Measurements from ENCODE around the gene KCNG2. TPM values are rescaled to one million over a fixed set of nuclear protein-coding genes. Genes with fewer than 3 reads are reported as not detected.

The KCNG2 gene
- total and polyA plus RNA-seq, 4 donors: 0.03 to 0.23 (median 0.08) TPM; not detected in 1

DNA sequence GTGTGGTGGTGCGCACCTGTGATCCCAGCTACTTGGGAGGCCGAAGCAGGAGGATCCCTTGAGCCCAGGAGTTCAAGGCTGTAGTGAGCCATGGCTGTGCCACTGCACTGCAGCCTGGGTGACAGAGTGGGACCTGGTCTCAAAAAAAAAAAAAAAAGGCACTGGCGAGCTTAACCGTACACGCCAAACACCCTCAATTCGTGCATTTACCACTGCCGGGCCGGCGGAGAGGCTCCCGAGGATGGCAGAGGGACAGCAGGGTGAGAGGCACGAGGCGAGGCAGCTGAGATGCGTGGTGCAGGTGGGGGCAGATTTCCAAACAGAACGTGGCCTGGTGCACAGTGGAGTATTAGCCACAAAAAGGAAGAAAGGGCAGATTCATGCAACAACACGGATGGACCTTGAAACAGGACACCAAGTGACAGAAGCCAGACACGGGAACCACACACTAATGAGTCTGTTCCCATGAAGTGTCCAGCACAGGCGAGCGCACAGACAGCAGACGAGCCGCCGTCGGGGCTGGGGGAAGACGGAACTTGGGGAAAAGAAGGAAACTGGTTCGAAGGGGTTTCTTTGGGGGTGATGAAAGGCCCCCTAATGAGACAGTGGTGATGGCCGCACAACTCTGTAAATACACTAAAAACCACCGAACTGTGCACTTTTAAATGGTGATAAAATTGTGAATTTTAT, 126.3 kb downstream of the KCNG2 start:
- H3K4me3 ChIP-seq (ENCODE audit: low read depth in 1 of 3, low read length in 3 of 3): no peak overlapping the region
- no peak overlapping the region for H3K9ac ChIP-seq (ENCODE audit: low read depth in 1 of 2, low read length in 2 of 2)
- no peak overlapping the region for H3K27ac ChIP-seq (ENCODE audit: low read depth in 1 of 2, low read length in 2 of 2)
- peaks cover 2 to 43% (median 30%) of the 10 kb centered on the region in 4 donors for H3K36me3 ChIP-seq (ENCODE audit: control insufficient read depth in 4 of 4, insufficient read depth in 3 of 4, low read depth in 1 of 4, low read length in 3 of 4)
- H3K27me3 ChIP-seq (ENCODE audit: control insufficient read depth in 4 of 4, insufficient read depth in 4 of 4, low read length in 3 of 4): no peaks in the 10 kb centered on the region
- H3K9me3 ChIP-seq (ENCODE audit: control insufficient read depth in 4 of 4, low read length in 3 of 4): no peaks in the 10 kb centered on the region
- peak; percentile 3 for DNase-seq (ENCODE audit: low spot score)
- H3K4me1 ChIP-seq (ENCODE audit: control insufficient read depth in 4 of 4, insufficient read depth in 4 of 4, low read length in 3 of 4): peaks cover 0 to 8% (median 2%) of the 10 kb centered on the region in 4 donors
- TF ChIP-seq FOXA2 (IDR thresholded peaks at IDR 0.05) (no peak), ZBTB33 (IDR thresholded peaks at IDR 0.05) (no peak), JUND (IDR thresholded peaks at IDR 0.05) (no peak), YY1 (IDR thresholded peaks at IDR 0.05) (no peak), MAX (IDR thresholded peaks at IDR 0.05) (no peak), HNF4A (conservative IDR thresholded peaks at IDR 0.05) (no peak), EGR1 (IDR thresholded peaks at IDR 0.05; ENCODE audit: low read depth in 2 of 2) (no peak), CTCF (IDR thresholded peaks at IDR 0.05; ENCODE audit: low read depth, low read length, missing input control) (no peak), NR2F2 (IDR thresholded peaks at IDR 0.05) (no peak)
- 97% methylated on average over 26 of the region's 26 CpGs for WGBS

DNA sequence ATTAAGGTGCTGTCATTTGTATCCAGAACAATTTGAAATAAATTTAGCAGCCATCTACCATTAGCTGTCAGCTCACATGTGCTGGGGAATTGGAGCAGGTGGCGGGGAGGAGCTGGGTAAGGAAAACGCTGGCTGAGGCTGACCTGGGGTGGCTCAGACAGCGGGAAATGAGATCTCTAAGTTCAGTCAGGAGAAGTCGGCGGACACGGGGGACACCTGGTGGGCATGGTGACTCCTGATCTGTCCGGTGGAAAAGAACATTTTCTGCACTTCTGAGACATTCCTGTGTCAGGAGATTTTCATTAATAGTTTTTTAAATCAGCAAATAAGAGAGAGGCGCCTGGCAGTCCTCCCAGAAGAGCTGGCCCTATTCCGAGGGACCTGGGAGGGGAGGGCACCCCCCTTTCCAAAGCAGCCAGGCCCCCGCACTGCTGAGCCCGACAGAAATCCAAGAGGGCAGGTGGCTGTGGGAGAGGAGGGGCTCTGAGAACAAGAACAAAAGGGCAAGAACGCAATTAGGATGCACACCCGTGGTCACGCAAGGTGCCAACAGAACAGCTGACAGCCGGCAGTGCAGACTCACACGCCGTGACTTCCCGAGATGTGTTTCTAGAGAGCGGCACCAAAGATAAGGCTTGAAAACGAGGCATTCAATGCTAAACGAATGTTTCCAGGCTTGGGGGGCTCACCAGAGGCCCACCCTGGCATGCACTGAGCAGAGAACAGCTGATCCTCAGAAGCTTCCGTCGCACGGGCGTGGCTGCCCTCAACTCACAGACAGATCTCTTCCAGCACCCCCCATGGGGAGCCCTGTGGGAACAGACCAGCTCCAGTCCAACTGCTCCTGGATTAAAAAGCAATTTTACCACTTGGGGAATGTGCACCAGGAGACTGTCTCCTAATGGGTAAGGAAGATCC, 127.3 kb downstream of the KCNG2 start:
- no peak overlapping the region for H3K27ac ChIP-seq (ENCODE audit: low read depth in 1 of 2, low read length in 2 of 2)
- peak; percentile 29 for DNase-seq (ENCODE audit: low spot score)
- H3K27me3 ChIP-seq (ENCODE audit: control insufficient read depth in 4 of 4, insufficient read depth in 4 of 4, low read length in 3 of 4): no peaks in the 10 kb centered on the region
- H3K9ac ChIP-seq (ENCODE audit: low read depth in 1 of 2, low read length in 2 of 2): no peak overlapping the region
- TF ChIP-seq FOXA1 (IDR thresholded peaks at IDR 0.05) (no peak), CTCF (IDR thresholded peaks at IDR 0.05; ENCODE audit: low read depth, low read length, missing input control) (no peak), NR2F2 (IDR thresholded peaks at IDR 0.05) (no peak)
- peaks cover 0 to 8% (median 2%) of the 10 kb centered on the region in 4 donors for H3K4me1 ChIP-seq (ENCODE audit: control insufficient read depth in 4 of 4, insufficient read depth in 4 of 4, low read length in 3 of 4)
- H3K36me3 ChIP-seq (ENCODE audit: control insufficient read depth in 4 of 4, insufficient read depth in 3 of 4, low read depth in 1 of 4, low read length in 3 of 4): peaks cover 0 to 49% (median 37%) of the 10 kb centered on the region in 4 donors
- H3K9me3 ChIP-seq (ENCODE audit: control insufficient read depth in 4 of 4, low read length in 3 of 4): peaks cover 0 to 3% (median under 1%) of the 10 kb centered on the region in 4 donors
- H3K4me3 ChIP-seq (ENCODE audit: low read depth in 1 of 3, low read length in 3 of 3): no peak overlapping the region
- WGBS: 82% methylated on average over 25 of the region's 25 CpGs

Measured in liver (tissue), 9 donors.